ENCODE data around the gene EFL1. TPM values are rescaled to one million over a fixed set of nuclear protein-coding genes. Genes with fewer than 3 reads are reported as not detected.

The EFL1 gene
- total and polyA plus RNA-seq, 2 donors (not counting 1 experiment from before 2014, with no cell fraction given): 19.1 to 29.9 TPM

DNA sequence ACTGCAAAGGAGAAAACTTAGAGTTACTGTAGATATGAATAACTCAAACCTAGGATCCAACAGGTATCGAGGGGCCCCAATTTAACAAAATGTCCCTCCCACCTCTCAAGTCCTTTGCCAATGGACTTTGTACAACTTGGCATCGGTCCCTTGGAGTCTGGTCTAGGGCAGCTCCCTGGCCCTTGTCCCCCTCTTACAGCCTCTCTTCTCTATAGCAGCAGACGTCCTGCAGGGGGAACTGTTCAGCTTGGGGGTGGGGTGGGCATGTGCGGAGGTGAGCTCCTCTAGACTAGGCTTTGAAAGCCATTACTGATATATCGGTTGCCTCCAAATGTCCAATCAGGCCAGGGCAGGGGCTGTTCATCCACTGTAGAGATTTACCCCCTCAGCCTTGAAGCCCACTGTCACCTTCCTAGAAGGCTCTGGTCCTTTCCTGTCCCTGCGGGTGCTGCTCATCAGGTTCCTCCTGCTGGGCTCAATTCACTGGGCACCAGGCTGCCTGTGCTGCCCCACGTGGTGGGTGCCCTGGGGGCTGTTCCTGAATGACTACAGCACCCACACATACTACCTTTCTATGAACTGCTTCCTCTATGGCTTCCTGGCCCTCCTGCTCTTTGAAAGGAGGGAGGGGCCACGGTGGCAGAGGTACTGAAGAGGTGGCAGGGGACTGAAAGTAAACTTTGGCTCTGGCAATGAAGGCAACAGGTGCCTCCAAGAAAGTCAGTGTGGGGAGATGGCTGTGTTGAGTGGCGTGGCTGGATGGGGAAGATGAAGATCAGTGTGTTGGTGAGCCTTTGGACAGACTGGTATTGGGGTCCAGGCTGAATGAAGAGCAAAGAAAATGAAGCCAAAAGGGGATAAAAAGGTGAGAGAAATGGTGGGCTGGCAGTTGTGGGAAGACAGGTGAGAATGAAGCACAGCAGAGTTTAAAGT lies 137.9 kb downstream of the EFL1 start:
- Histone ChIP-seq H3K4me3 (replicated peaks in 1 of 4; ENCODE audit: control extremely low read depth in 1 of 4, insufficient read depth in 1 of 4, low read depth in 3 of 4, low read length in 4 of 4) (no peak overlapping the region), H2AFZ (ENCODE audit: low read length) (no peak overlapping the region), H3K27me3 (ENCODE audit: control insufficient read depth, insufficient read depth, low read length) (no peaks in the 10 kb centered on the region), H3K36me3 (ENCODE audit: control insufficient read depth, insufficient read depth, low read length) (no peaks in the 10 kb centered on the region), H3K9ac (ENCODE audit: insufficient read depth, low read length) (no peak overlapping the region), H3K4me1 (ENCODE audit: control insufficient read depth, extremely low read depth, insufficient read depth, low read length) (peaks cover 18% of the 10 kb centered on the region), H4K20me1 (ENCODE audit: control insufficient read depth, extremely low read depth, insufficient read depth, low read length) (no peaks in the 10 kb centered on the region), H3K27ac (ENCODE audit: insufficient read depth, low read length) (no peak overlapping the region), H3K4me2 (ENCODE audit: extremely low read depth, insufficient read depth, low read length) (no peak overlapping the region), H3K79me2 (ENCODE audit: control insufficient read depth, insufficient read depth, low read length) (no peaks in the 10 kb centered on the region), H3K9me3 (ENCODE audit: control insufficient read depth, insufficient read depth, low read depth, low read length) (no peaks in the 10 kb centered on the region)
- TF ChIP-seq, protein P1, sequence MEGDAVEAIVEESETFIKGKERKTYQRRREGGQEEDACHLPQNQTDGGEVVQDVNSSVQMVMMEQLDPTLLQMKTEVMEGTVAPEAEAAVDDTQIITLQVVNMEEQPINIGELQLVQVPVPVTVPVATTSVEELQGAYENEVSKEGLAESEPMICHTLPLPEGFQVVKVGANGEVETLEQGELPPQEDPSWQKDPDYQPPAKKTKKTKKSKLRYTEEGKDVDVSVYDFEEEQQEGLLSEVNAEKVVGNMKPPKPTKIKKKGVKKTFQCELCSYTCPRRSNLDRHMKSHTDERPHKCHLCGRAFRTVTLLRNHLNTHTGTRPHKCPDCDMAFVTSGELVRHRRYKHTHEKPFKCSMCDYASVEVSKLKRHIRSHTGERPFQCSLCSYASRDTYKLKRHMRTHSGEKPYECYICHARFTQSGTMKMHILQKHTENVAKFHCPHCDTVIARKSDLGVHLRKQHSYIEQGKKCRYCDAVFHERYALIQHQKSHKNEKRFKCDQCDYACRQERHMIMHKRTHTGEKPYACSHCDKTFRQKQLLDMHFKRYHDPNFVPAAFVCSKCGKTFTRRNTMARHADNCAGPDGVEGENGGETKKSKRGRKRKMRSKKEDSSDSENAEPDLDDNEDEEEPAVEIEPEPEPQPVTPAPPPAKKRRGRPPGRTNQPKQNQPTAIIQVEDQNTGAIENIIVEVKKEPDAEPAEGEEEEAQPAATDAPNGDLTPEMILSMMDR (conservative IDR thresholded peaks at IDR 0.05 in 1 of 2, IDR thresholded peaks at IDR 0.05 in 1 of 2; ENCODE audit: low read depth in 1 of 2, low read length in 2 of 2): no peak
- TF ChIP-seq EZH2 (IDR thresholded peaks at IDR 0.05; ENCODE audit: low read length, missing control alignments): no peak
- no peak for DNase-seq (ENCODE audit: low read depth in 2 of 2)

DNA sequence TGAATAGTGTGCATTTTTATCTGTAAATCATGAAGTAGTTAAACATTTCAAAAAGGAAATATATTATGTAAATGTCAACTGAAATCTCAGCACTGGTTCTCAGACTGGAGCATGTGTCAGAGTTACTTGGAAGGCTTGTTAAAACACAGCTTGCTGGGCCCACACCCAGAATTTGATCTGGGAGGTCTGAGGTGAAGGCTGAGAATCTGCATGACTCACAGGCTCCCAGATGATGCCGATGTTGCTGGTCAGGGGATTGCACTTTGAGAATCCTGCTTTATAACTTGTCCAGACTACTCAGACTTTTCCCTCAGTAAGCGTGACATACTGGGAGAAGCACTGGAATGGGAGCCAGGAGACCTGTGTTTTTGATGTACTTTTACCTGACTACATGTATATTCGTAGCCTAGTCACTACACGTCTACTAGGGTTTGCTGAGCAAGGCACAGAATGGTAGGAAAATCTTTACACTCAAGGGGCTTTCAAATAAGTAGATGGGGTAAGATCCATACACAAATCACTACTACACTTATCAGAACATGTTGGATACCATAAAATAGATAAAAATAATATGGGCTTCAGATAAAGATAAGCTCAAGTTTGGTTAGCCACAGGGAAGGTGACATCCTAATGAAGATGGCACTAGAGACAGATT lies 139.7 kb downstream of the EFL1 start:
- no peaks in the 10 kb centered on the region for H3K9me3 ChIP-seq (ENCODE audit: control insufficient read depth, insufficient read depth, low read depth, low read length)
- peak overlapping the region; percentile 25 for H3K4me2 ChIP-seq (ENCODE audit: extremely low read depth, insufficient read depth, low read length)
- no peak overlapping the region for H3K4me3 ChIP-seq (replicated peaks in 1 of 4; ENCODE audit: control extremely low read depth in 1 of 4, insufficient read depth in 1 of 4, low read depth in 3 of 4, low read length in 4 of 4)
- H3K79me2 ChIP-seq (ENCODE audit: control insufficient read depth, insufficient read depth, low read length): no peaks in the 10 kb centered on the region
- peak; percentile 98 to 99 for DNase-seq (ENCODE audit: low read depth in 2 of 2)
- TF ChIP-seq EZH2 (IDR thresholded peaks at IDR 0.05; ENCODE audit: low read length, missing control alignments): no peak
- TF ChIP-seq, protein P1 (conservative IDR thresholded peaks at IDR 0.05 in 1 of 2, IDR thresholded peaks at IDR 0.05 in 1 of 2; ENCODE audit: low read depth in 1 of 2, low read length in 2 of 2): no peak
- no peak overlapping the region for H2AFZ ChIP-seq (ENCODE audit: low read length)
- peaks cover 9% of the 10 kb centered on the region for H3K4me1 ChIP-seq (ENCODE audit: control insufficient read depth, extremely low read depth, insufficient read depth, low read length)
- H3K27me3 ChIP-seq (ENCODE audit: control insufficient read depth, insufficient read depth, low read length): no peaks in the 10 kb centered on the region
- H3K27ac ChIP-seq (ENCODE audit: insufficient read depth, low read length): peak overlapping the region; percentile 65
- H3K36me3 ChIP-seq (ENCODE audit: control insufficient read depth, insufficient read depth, low read length): no peaks in the 10 kb centered on the region
- no peaks in the 10 kb centered on the region for H4K20me1 ChIP-seq (ENCODE audit: control insufficient read depth, extremely low read depth, insufficient read depth, low read length)
- no peak overlapping the region for H3K9ac ChIP-seq (ENCODE audit: insufficient read depth, low read length)

DNA sequence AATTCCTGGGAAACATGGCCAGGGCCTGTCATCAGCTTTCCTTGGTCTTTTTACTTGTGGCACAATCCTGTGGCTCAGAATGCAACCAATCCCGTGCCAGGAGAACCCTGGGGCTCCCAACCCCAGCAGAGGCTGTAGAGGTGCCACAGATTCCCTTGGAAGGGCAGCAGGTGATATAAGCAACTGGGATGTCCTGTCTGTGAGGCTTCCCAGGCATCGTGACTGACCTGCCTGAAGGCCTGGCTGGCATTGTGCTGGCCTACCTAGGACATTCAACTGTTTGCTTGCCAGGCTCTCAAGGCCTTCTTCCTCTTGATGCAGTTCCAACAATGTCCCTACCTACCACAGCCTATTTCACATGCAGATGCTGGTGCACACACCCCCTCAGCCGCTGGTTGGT lies 144.5 kb downstream of the EFL1 start:
- H3K4me2 ChIP-seq (ENCODE audit: extremely low read depth, insufficient read depth, low read length): no peak overlapping the region
- H3K27ac ChIP-seq (ENCODE audit: insufficient read depth, low read length): no peak overlapping the region
- no peak overlapping the region for H3K4me3 ChIP-seq (replicated peaks in 1 of 4; ENCODE audit: control extremely low read depth in 1 of 4, insufficient read depth in 1 of 4, low read depth in 3 of 4, low read length in 4 of 4)
- H3K4me1 ChIP-seq (ENCODE audit: control insufficient read depth, extremely low read depth, insufficient read depth, low read length): peaks cover 7% of the 10 kb centered on the region
- TF ChIP-seq EZH2 (IDR thresholded peaks at IDR 0.05; ENCODE audit: low read length, missing control alignments): no peak
- TF ChIP-seq, protein P1 (conservative IDR thresholded peaks at IDR 0.05 in 1 of 2, IDR thresholded peaks at IDR 0.05 in 1 of 2; ENCODE audit: low read depth in 1 of 2, low read length in 2 of 2): no peak
- H3K79me2 ChIP-seq (ENCODE audit: control insufficient read depth, insufficient read depth, low read length): no peaks in the 10 kb centered on the region
- H2AFZ ChIP-seq (ENCODE audit: low read length): no peak overlapping the region
- no peaks in the 10 kb centered on the region for H3K27me3 ChIP-seq (ENCODE audit: control insufficient read depth, insufficient read depth, low read length)
- H3K36me3 ChIP-seq (ENCODE audit: control insufficient read depth, insufficient read depth, low read length): no peaks in the 10 kb centered on the region
- no peak for DNase-seq (ENCODE audit: low read depth in 2 of 2)
- no peaks in the 10 kb centered on the region for H3K9me3 ChIP-seq (ENCODE audit: control insufficient read depth, insufficient read depth, low read depth, low read length)
- H3K9ac ChIP-seq (ENCODE audit: insufficient read depth, low read length): no peak overlapping the region
- no peaks in the 10 kb centered on the region for H4K20me1 ChIP-seq (ENCODE audit: control insufficient read depth, extremely low read depth, insufficient read depth, low read length)

All from fibroblast of lung (primary cell).